Gastroesophageal sphincter (tissue), 3 donors: ENCODE measurements around the gene PTPN4.

Experiments
- POLR2A ChIP-seq, 2 donors: fragments of 450-650 bp; IDR thresholded peaks; one replicate each; pipeline ENCODE4 v1.6.1; 2017; ENCODE audit warnings: antibody characterized with exemption in 2 of 2, mild to moderate bottlenecking in 2 of 2, moderate library complexity in 1 of 2
- POLR2AphosphoS5 ChIP-seq: sonication (generic); formaldehyde crosslinking; IDR thresholded peaks from one replicate; pipeline ENCODE4 v1.6.1; 2017; ENCODE audit warnings: antibody characterized with exemption
- TF ChIP-seq, protein P1 (sequence below), 4 experiments: fragments of 200-600 bp in 2 of 4; fragments of 450-650 bp in 2 of 4; sonication (generic) in 1 of 4; IDR thresholded peaks; one replicate each; pipeline ENCODE4 v1.5.1; 2017 to 2019; ENCODE audit warnings: antibody characterized with exemption in 4 of 4, mild to moderate bottlenecking in 2 of 4, moderate library complexity in 2 of 4

DNA sequence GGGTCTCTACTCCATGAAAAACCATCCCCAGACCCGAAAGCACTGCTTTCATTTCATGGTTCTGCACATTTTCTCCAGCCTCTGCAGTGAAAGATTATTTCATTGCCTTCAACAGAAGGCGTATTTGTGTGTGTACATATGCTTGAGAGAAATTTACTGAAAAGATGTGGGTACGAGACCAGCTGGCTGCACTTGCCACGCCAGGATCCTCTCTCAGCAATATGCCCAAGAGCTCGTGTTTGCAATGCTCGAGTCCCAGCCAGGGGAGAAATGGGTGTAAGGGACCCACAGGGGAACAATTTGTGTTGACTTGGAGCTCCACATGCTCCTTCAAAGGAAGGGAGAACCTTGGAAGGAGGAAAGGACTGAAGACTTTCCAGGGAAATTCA, 43.4 kb upstream of the PTPN4 start:
- TF ChIP-seq, protein P1, sequence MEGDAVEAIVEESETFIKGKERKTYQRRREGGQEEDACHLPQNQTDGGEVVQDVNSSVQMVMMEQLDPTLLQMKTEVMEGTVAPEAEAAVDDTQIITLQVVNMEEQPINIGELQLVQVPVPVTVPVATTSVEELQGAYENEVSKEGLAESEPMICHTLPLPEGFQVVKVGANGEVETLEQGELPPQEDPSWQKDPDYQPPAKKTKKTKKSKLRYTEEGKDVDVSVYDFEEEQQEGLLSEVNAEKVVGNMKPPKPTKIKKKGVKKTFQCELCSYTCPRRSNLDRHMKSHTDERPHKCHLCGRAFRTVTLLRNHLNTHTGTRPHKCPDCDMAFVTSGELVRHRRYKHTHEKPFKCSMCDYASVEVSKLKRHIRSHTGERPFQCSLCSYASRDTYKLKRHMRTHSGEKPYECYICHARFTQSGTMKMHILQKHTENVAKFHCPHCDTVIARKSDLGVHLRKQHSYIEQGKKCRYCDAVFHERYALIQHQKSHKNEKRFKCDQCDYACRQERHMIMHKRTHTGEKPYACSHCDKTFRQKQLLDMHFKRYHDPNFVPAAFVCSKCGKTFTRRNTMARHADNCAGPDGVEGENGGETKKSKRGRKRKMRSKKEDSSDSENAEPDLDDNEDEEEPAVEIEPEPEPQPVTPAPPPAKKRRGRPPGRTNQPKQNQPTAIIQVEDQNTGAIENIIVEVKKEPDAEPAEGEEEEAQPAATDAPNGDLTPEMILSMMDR (IDR thresholded peaks at IDR 0.05) = no peak
- TF ChIP-seq POLR2AphosphoS5 (no peak), POLR2A (IDR thresholded peaks at IDR 0.05) (no peak)
